COR-L47 (cell line): ENCODE data around the gene PRRG2.

Experiments used
- DNase-seq: peaks from one replicate; lab custom pipeline; 2025; lab: John Stamatoyannopoulos, UW

The PRRG2 gene

DNA sequence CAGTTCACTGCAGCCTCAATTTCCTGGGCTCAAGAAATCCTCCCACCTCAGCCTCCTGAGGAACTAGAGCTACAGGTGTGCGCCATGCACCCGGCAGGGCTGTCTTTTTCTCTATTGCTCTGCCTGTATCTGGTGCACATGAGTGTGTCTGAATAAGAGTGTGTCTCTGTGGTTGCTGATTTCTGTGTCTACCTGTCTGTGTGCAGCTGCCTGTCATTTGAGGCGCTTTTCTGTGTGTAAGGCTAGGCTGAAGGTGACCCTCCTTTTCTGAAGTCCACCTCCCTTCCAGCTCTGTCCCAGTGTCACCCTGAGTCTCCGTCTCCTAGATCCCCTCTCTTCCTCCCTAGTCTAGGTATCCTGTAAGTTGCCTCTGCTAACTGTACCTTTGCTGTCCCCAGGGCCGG, 8.4 kb downstream of the PRRG2 start:
- no peak for DNase-seq

DNA sequence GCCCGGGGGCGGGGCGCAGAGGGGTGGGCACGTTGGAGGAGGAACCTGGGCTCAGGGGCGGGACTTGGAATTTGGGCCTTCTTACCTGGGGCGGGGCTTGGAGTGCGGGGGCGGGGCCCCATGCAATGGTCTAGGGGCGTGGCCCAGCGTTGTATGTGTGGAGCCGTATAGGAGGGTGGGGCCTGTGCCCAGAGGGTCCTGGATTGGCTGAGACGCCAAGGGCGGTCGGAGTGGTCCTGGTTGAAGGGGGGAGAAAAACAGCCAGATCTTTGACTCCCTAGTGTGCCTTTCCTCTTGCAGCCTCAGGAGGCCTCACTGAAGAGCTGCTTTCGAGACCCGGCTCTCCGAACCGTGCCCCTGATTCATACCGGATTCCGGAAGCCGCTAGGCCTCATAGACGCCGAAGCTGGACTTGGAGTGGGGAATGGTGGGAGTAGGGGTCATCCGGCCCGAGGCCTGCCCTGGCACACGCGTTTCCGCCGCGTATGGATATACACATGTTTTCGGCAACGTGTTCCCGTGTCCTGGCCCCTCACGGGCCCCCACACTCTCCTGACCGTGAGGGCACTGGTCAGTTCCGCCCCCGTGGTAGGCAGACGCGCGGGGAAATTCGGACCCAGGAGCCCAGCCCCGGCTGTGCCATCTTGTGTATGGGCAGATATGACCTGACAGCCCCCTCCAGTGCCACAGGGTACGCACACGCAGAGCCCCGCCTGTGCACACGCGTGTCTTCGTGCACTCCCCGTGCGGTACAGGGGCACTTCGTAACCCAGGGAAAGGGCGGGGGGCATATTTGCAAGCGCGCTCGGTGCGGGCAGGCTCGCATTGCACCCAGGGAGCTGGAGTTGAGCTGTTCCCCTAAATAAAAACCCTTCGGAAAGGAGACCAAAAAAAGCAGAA, 9.2 kb downstream of the PRRG2 start:
- DNase-seq, result peak; percentile 97

- DNase-seq, result peak; percentile 39
Observed at GRCh38 chr19:49590971-49591730, 10.0 kb downstream of the PRRG2 start, which contains the start of gene PRR12. PRR12 (plus strand) TSS chr19:49591182; CDS start chr19:49591655, 473 bp downstream.

DNA sequence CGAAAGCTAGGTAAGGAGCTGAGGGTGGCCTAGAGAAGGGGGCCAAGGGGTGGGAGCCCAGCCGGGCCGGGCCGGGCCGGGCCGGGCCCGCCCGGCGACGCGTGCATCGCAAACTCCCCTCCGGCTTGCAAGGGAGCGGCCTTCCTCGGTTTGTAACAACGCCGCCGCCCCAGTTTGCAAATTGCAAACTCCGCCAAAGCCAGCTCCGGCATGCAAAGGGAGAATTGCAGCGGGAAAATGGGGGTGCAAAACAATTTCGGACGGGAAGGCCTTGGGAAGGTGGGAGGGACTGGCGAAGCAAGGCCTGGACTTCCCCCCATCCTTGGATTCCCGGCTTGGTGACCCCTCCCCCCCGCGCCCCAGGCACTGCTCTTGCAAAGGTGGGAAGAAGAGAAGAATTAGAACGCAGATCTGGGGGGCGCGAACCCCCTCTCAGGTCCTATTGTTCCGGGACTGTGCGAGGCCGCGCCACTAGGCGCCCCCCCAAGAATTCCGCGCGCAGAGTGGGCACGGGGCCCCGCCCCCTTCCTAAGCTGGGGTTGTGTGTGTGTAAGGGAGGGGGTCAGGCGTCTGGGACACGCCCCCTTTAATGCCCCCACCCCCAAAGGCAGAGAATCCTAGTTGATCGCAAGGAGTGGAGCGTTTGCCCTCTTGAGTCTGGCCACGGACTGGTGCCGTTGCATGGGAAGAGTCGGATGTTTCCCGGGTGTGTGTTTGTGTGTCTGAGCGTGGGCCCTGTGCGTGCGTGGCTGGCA, 10.8 kb downstream of the PRRG2 start:
- DNase-seq, result peak; percentile 45

GRCh38 chr19:49592486-49593232, 11.5 kb downstream of the PRRG2 start:
- no peak for DNase-seq

- DNase-seq, result peak; percentile 91
Observed at GRCh38 chr19:49593233-49594113, 12.4 kb downstream of the PRRG2 start.

GRCh38 chr19:49594157-49594992, 13.3 kb downstream of the PRRG2 start:
- no peak for DNase-seq

DNA sequence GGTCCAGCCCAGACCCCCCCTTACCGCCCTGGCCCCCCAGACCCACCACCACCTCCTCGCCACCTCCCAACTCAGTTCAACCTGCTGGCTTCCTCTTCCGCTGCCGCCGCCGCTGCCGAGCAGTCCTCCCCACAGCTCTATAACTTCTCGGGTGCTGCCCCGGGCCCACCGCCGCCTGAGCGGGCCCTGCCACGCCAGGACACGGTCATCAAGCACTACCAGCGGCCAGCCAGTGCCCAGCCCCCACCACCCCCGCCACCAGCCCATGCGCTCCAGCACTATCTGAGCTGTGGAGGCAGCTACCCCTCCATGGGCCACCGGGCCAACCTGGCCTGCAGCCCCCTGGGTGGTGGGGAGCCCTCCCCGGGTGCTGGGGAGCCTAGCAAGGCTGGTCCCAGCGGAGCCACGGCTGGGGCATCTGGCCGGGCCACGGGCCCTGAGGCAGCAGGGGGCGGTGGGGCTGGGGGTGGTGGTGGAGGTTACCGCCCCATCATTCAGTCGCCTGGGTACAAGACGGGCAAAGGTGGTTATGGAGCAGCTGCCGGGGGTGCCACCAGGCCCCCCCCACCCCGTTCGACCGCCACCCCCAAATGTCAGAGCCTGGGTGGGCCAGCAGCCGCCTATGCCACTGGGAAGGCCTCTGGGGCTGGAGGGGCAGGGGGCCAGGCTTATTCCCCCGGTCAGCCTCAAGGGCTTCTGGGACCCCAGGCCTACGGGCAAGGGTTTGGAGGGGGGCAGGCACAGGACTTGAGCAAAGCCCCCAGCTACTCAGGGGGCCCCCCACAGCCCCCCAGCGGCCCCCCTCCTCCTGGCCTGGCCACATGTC, 14.1 kb downstream of the PRRG2 start:
- no peak for DNase-seq

DNA sequence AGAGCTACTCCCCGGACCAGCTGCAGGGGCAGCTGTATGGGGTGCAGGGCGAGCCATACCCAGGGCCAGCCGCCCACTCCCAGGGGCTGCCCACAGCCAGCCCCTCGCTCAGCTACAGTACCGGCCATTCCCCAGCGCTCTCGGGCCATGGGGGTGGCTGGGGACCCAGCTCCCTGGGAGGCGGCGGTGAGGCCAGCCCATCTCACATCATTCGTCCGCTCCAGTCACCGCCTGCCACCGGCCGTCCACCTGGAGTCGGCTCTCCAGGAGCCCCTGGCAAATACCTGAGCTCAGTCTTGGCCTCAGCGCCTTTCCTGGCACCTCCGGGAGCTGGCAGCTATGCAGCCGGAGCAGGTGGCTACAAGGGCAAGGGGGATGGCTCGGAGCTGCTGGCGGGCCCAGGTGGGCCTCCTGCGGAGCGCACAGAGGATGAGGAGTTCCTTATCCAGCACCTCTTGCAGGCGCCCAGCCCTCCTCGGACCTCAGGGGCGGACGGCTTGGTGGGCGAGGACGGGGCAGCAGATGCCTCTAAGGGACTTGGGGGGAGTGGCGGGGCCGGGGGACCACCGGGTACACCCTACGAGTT, 14.8 kb downstream of the PRRG2 start:
- no peak for DNase-seq

DNA sequence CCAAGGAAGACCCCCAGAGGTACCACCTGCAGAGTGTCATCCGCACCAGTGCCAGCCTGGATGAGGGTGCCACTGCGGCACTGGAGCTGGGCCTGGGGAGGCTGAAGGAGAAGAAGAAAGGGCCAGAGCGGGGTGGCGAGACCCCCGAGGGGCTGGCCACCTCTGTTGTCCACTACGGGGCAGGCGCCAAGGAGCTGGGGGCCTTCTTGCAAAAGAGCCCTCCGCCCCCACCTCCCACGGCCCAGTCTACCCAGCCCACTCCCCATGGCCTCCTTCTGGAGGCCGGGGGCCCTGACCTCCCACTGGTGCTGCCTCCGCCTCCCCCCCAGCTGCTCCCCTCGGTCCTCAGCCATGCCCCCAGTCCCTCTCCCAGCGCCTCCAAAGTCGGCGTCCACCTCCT, 15.3 kb downstream of the PRRG2 start:
- DNase-seq, result no peak

DNA sequence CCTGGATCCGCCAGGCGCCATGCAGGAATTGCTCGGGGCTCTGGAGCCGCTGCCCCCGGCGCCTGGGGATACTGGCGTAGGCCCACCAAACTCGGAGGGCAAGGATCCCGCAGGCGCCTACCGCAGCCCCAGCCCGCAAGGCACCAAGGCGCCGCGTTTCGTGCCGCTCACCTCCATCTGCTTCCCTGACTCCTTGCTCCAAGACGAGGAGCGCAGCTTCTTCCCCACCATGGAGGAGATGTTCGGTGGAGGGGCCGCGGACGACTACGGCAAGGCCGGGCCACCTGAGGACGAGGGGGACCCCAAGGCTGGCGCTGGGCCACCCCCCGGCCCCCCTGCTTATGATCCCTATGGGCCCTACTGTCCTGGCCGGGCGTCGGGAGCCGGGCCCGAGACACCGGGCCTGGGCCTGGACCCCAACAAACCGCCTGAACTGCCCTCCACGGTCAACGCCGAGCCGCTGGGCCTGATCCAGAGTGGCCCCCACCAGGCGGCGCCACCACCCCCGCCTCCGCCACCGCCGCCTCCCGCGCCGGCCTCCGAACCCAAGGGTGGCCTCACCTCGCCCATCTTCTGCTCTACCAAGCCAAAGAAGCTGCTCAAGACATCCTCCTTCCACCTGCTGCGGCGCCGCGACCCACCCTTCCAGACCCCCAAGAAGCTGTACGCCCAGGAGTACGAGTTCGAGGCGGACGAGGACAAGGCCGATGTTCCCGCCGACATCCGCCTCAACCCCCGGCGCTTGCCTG, 16.0 kb downstream of the PRRG2 start:
- DNase-seq, result no peak

DNA sequence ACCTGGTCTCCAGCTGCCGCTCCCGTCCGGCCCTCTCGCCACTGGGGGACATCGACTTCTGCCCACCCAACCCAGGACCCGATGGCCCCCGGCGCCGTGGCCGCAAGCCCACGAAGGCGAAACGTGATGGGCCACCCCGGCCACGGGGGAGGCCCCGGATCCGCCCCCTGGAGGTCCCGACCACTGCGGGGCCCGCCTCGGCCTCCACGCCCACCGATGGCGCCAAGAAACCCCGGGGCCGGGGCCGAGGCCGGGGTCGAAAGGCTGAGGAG, 16.5 kb downstream of the PRRG2 start:
- no peak for DNase-seq

GRCh38 chr19:49599378-49600295, 18.5 kb downstream of the PRRG2 start:
- no peak for DNase-seq

DNA sequence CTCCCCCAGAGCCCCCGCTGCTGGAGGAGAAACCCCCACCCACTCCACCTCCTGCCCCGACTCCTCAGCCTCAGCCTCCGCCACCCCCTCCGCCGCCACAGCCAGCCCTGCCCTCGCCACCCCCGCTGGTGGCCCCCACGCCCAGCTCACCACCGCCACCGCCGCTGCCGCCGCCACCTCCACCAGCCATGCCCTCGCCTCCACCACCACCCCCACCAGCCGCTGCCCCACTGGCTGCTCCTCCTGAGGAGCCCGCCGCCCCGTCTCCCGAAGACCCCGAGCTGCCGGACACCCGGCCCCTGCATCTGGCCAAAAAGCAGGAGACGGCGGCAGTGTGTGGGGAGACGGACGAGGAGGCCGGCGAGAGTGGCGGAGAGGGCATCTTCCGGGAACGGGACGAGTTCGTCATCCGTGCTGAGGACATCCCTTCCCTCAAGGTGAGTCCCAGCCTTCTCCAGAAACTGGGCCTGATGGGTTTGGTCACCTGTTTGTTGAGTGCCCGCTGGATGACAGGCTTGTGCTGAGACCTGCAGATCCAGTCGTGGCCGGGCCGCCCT, 20.4 kb downstream of the PRRG2 start:
- no peak for DNase-seq

DNA sequence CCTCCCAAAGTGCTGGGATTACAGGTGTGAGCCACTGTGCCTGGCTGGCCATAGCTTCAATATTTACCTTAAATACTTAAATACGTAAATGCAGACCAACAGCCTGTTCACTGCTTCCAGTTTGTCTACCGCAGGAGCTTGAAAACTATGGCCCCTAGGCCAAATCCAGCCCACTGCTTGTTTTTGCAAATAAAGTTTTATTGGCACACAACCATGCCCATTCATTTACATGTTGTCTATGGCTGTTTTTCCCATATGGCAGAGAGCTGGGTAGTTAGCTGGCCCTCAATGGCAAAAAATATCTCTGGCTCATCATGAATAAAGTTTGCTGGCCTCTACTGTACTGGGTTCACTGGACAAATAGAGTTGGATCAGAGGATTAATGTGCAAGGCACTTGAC, 21.7 kb downstream of the PRRG2 start:
- DNase-seq, result no peak

DNA sequence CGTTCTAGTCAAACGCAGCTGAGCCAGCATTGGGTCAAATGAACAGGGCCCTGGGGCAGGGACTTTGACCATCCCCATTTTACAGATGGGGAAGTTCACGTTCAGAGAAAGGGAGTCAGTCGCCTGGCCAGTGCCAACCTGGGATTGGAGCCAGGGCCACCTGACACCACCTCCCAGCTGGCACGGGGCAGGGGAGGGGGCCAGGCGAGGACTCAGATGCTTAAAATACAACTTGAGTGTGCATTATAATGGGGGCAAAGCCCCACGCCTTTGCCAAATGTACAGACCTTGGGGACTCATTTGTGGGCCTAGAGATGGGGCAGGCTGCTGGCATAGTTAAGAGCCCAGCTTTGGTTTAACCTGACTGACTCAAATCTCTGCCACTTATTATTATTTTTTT, 24.5 kb downstream of the PRRG2 start:
- DNase-seq, result no peak
